Osteoblast (primary cell): Measurements from ENCODE around the gene TCF4. TPM values are rescaled to one million over a fixed set of nuclear protein-coding genes. Genes with fewer than 3 reads are reported as not detected.

Experiments used
- DNase-seq: peaks from one replicate; pipeline ENCODE4 v3.0.0; 2011; ENCODE audit warnings: low spot score, mixed read lengths; ENCODE audit not compliant: insufficient read length; ENCODE audit errors: missing footprints
- H2AFZ ChIP-seq: 2 replicates; pipeline ENCODE4 v1.6.0; 2011; ENCODE audit warnings: mild to moderate bottlenecking, low read length
- H3K27ac ChIP-seq: 2 replicates; pipeline ENCODE4 v1.5.1; 2011; ENCODE audit warnings: mild to moderate bottlenecking, low read depth, low read length, moderate library complexity
- H3K27me3 ChIP-seq: 2 replicates; pipeline ENCODE4 v1.6.0; 2012; ENCODE audit warnings: mild to moderate bottlenecking, control low read depth, inconsistent platforms, low read length, moderate library complexity; ENCODE audit not compliant: insufficient read depth
- H3K36me3 ChIP-seq: 2 replicates; pipeline ENCODE4 v1.5.1; 2011; ENCODE audit warnings: mild to moderate bottlenecking, low read length, control low read depth, moderate library complexity; ENCODE audit not compliant: insufficient read depth
- H3K4me1 ChIP-seq: 2 replicates; pipeline ENCODE4 v1.5.1; 2011; ENCODE audit warnings: mild to moderate bottlenecking, low read length, control low read depth, moderate library complexity; ENCODE audit not compliant: insufficient read depth
- H3K4me2 ChIP-seq: 2 replicates; pipeline ENCODE4 v1.6.0; 2011; ENCODE audit warnings: mild to moderate bottlenecking, low read length; ENCODE audit not compliant: insufficient read depth
- H3K4me3 ChIP-seq: fragments of 200-600 bp; sonication (generic); 3 replicates; pipeline ENCODE4 v1.5.1; 2012; ENCODE audit warnings: mild to moderate bottlenecking, low read length, inconsistent platforms; ENCODE audit not compliant: insufficient read depth
- H3K79me2 ChIP-seq: 2 replicates; pipeline ENCODE4 v1.6.0; 2012; ENCODE audit warnings: mild to moderate bottlenecking, low read length, control low read depth, inconsistent platforms; ENCODE audit not compliant: insufficient read depth
- H3K9me3 ChIP-seq: 2 replicates; pipeline ENCODE4 v1.5.1; 2011; ENCODE audit warnings: low read depth, low read length, control low read depth
- H4K20me1 ChIP-seq: 2 replicates; pipeline ENCODE4 v1.6.0; 2012; ENCODE audit warnings: mild to moderate bottlenecking, low read length, control low read depth; ENCODE audit not compliant: insufficient read depth
- total RNA-seq: library from RNA; depleted of rRNA; stranded (reverse); fragments of >200 nt; gene quantifications from 2 replicates; pipeline ENCODE4 v1.2.3, GENCODE V29; 2012
- TF ChIP-seq, protein P1 (sequence below): IDR thresholded peaks from 2 replicates; pipeline ENCODE4 v1.5.1; 2011; ENCODE audit warnings: mild to moderate bottlenecking, low read depth, low read length, moderate library complexity; ENCODE audit errors: extremely low read depth

TCF4 gene
- total RNA-seq, 1 donor = 87.2 TPM

DNA sequence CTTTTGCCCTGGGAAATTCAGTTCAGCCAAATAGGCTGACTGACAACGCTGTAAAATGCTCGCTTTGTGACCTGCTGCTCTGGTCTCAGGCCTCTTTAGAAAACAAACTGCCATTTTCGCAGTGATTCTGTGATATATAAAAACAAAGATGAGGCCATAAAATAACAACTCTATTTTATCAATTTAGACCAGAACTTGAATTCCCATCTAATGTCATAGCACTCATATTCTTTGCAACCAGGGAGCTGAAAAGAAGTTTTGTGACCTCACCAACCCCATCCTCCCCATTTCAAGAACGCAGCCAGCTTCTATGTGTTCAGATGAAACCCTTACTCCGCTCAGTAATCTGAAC is 40.3 kb downstream of the TCF4 start:
- Histone ChIP-seq H3K27ac (peak overlapping the region; percentile 64), H3K4me1 (peaks cover 10% of the 10 kb centered on the region), H4K20me1 (no peaks in the 10 kb centered on the region), H3K9me3 (no peaks in the 10 kb centered on the region), H2AFZ (no peak overlapping the region), H3K4me2 (no peak overlapping the region), H3K4me3 (no peak overlapping the region), H3K36me3 (peaks cover 3% of the 10 kb centered on the region), H3K79me2 (peaks cover 51% of the 10 kb centered on the region), H3K27me3 (no peaks in the 10 kb centered on the region)
- DNase-seq = no peak
- TF ChIP-seq, protein P1, sequence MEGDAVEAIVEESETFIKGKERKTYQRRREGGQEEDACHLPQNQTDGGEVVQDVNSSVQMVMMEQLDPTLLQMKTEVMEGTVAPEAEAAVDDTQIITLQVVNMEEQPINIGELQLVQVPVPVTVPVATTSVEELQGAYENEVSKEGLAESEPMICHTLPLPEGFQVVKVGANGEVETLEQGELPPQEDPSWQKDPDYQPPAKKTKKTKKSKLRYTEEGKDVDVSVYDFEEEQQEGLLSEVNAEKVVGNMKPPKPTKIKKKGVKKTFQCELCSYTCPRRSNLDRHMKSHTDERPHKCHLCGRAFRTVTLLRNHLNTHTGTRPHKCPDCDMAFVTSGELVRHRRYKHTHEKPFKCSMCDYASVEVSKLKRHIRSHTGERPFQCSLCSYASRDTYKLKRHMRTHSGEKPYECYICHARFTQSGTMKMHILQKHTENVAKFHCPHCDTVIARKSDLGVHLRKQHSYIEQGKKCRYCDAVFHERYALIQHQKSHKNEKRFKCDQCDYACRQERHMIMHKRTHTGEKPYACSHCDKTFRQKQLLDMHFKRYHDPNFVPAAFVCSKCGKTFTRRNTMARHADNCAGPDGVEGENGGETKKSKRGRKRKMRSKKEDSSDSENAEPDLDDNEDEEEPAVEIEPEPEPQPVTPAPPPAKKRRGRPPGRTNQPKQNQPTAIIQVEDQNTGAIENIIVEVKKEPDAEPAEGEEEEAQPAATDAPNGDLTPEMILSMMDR = no peak

DNA sequence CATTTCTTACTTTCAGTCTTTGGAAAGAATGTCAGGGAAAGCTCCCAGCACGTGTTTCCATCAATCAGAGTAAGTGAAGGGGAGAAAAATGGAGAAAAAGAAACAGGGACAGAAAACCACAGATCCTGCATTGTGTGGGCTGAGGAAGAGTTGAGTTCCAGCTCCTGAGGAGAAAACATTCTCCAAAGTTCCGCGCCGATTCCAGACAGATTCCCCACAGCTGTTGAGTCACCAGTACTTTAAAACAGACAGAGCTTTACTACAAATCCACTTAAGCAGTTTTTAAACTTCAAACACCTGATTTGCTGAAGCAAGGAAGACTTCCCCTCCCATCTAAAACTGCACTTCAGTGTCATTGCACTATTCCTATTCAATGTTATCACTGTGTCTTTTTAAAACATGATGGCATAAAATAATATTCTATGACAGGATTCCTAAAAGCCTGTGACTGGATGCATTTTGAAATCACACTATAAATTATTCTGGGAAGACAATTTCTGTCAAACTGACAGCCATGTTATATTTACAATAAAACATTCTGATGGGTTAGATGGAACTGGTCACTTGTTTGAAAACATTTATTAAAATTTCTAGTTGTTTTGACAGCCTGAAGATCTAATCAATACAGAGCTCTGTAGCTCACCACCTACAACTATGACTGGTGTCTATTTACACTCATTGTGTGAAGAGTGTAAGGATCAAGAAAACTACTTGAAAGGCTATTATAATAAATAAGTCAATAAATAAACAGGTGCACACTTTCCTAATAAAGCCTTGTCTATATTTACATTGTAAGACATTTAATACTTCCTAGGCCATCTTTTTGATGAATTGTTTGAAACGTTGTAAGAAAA is 40.9 kb downstream of the TCF4 start:
- Histone ChIP-seq H3K27ac (peak overlapping the region; percentile 64), H3K9me3 (no peaks in the 10 kb centered on the region), H4K20me1 (no peaks in the 10 kb centered on the region), H3K4me3 (peak overlapping the region; percentile 64), H3K4me1 (peaks cover 10% of the 10 kb centered on the region), H3K4me2 (peak overlapping the region; percentile 83), H2AFZ (peak overlapping the region; percentile 49), H3K36me3 (peaks cover 3% of the 10 kb centered on the region), H3K79me2 (peaks cover 50% of the 10 kb centered on the region), H3K27me3 (no peaks in the 10 kb centered on the region)
- TF ChIP-seq, protein P1 = no peak
- peak; percentile 69 for DNase-seq

DNA sequence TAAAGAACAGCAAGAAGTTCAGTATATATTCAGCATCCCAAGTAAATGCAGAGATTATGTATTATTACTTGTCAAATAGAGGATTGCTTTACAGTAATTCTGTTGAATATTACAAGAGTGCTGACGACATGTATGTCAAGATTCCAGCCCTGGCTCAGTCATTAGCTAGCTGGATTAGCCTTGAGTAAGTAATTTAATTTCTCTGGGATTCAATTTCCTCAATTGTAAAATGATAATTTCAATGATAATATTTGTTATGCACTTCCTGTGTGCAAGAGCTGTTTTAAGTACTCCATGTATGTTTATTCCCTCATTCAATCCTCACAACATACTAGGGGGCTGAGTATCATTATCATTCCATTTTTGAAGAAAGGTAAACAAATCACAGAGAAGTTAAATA is 44.0 kb downstream of the TCF4 start:
- Histone ChIP-seq H3K36me3 (no peaks in the 10 kb centered on the region), H3K79me2 (peaks cover 41% of the 10 kb centered on the region), H3K4me3 (no peak overlapping the region)

GRCh38 chr18:55543130-55543704 is 44.8 kb downstream of the TCF4 start:
- TF ChIP-seq, protein P1 = no peak
- H3K4me2 ChIP-seq = no peak overlapping the region
- H3K27ac ChIP-seq = no peak overlapping the region
- no peaks in the 10 kb centered on the region for H3K36me3 ChIP-seq
- peaks cover 36% of the 10 kb centered on the region for H3K79me2 ChIP-seq
- no peaks in the 10 kb centered on the region for H3K27me3 ChIP-seq
- no peak overlapping the region for H2AFZ ChIP-seq
- no peak overlapping the region for H3K4me3 ChIP-seq
- no peaks in the 10 kb centered on the region for H3K9me3 ChIP-seq
- no peaks in the 10 kb centered on the region for H4K20me1 ChIP-seq
- no peak for DNase-seq
- peaks cover 15% of the 10 kb centered on the region for H3K4me1 ChIP-seq

More for the DNA sequence above, 44.0 kb downstream of the TCF4 start:
- Histone ChIP-seq H4K20me1 (no peaks in the 10 kb centered on the region), H3K9me3 (no peaks in the 10 kb centered on the region), H3K27me3 (no peaks in the 10 kb centered on the region), H3K27ac (no peak overlapping the region), H3K4me1 (peaks cover 12% of the 10 kb centered on the region), H2AFZ (no peak overlapping the region), H3K4me2 (no peak overlapping the region)
- TF ChIP-seq, protein P1 = no peak
- no peak for DNase-seq
